ENCODE measurements around the gene NAT8L.

Gene NAT8L

GRCh38 chr4:2080429-2081300 is 21.5 kb downstream of the NAT8L start:
- no peak overlapping the region for H3K4me3 ChIP-seq (ENCODE audit: low read length)
- no peaks in the 10 kb centered on the region for H3K36me3 ChIP-seq (ENCODE audit: control insufficient read depth, insufficient read depth, low read length, severe bottlenecking)
- DNase-seq (ENCODE audit: low read depth): no peak
- H3K9ac ChIP-seq (ENCODE audit: low read length): no peak overlapping the region
- H3K9me3 ChIP-seq (ENCODE audit: control insufficient read depth, low read length): no peaks in the 10 kb centered on the region
- no peaks in the 10 kb centered on the region for H3K27me3 ChIP-seq (replicated peaks; ENCODE audit: control insufficient read depth, insufficient read depth, low read length)
- H3K4me1 ChIP-seq (ENCODE audit: control insufficient read depth, insufficient read depth, low read length): no peaks in the 10 kb centered on the region

GRCh38 chr4:2081540-2081939 is 22.4 kb downstream of the NAT8L start:
- no peak overlapping the region for H3K9ac ChIP-seq (ENCODE audit: low read length)
- no peak for DNase-seq (ENCODE audit: low read depth)
- no peaks in the 10 kb centered on the region for H3K36me3 ChIP-seq (ENCODE audit: control insufficient read depth, insufficient read depth, low read length, severe bottlenecking)
- no peaks in the 10 kb centered on the region for H3K9me3 ChIP-seq (ENCODE audit: control insufficient read depth, low read length)
- H3K4me3 ChIP-seq (ENCODE audit: low read length): no peak overlapping the region
- no peaks in the 10 kb centered on the region for H3K4me1 ChIP-seq (ENCODE audit: control insufficient read depth, insufficient read depth, low read length)
- no peaks in the 10 kb centered on the region for H3K27me3 ChIP-seq (replicated peaks; ENCODE audit: control insufficient read depth, insufficient read depth, low read length)

- Histone ChIP-seq H3K4me1 (ENCODE audit: control insufficient read depth, insufficient read depth, low read length) (no peaks in the 10 kb centered on the region), H3K9me3 (ENCODE audit: control insufficient read depth, low read length) (no peaks in the 10 kb centered on the region), H3K36me3 (ENCODE audit: control insufficient read depth, insufficient read depth, low read length, severe bottlenecking) (no peaks in the 10 kb centered on the region), H3K9ac (ENCODE audit: low read length) (no peak overlapping the region), H3K27me3 (replicated peaks; ENCODE audit: control insufficient read depth, insufficient read depth, low read length) (no peaks in the 10 kb centered on the region), H3K4me3 (ENCODE audit: low read length) (no peak overlapping the region)
- no peak for DNase-seq (ENCODE audit: low read depth)
These were observed 23.0 kb downstream of the NAT8L start for GRCh38 chr4:2082118-2082517.

- no peaks in the 10 kb centered on the region for H3K36me3 ChIP-seq (ENCODE audit: control insufficient read depth, insufficient read depth, low read length, severe bottlenecking)
- no peak overlapping the region for H3K4me3 ChIP-seq (ENCODE audit: low read length)
- no peaks in the 10 kb centered on the region for H3K27me3 ChIP-seq (replicated peaks; ENCODE audit: control insufficient read depth, insufficient read depth, low read length)
- no peaks in the 10 kb centered on the region for H3K4me1 ChIP-seq (ENCODE audit: control insufficient read depth, insufficient read depth, low read length)
- H3K9me3 ChIP-seq (ENCODE audit: control insufficient read depth, low read length): no peaks in the 10 kb centered on the region
- no peak for DNase-seq (ENCODE audit: low read depth)
- no peak overlapping the region for H3K9ac ChIP-seq (ENCODE audit: low read length)
These were observed 23.5 kb downstream of the NAT8L start for GRCh38 chr4:2082627-2083026.

- H3K9ac ChIP-seq (ENCODE audit: low read length): no peak overlapping the region
- H3K9me3 ChIP-seq (ENCODE audit: control insufficient read depth, low read length): no peaks in the 10 kb centered on the region
- H3K27me3 ChIP-seq (replicated peaks; ENCODE audit: control insufficient read depth, insufficient read depth, low read length): no peaks in the 10 kb centered on the region
- DNase-seq (ENCODE audit: low read depth): no peak
- H3K4me3 ChIP-seq (ENCODE audit: low read length): no peak overlapping the region
- H3K36me3 ChIP-seq (ENCODE audit: control insufficient read depth, insufficient read depth, low read length, severe bottlenecking): no peaks in the 10 kb centered on the region
- no peaks in the 10 kb centered on the region for H3K4me1 ChIP-seq (ENCODE audit: control insufficient read depth, insufficient read depth, low read length)
These were observed 24.1 kb downstream of the NAT8L start for GRCh38 chr4:2083116-2083825.

- Histone ChIP-seq H3K4me1 (ENCODE audit: control insufficient read depth, insufficient read depth, low read length) (peaks cover 1% of the 10 kb centered on the region), H3K36me3 (ENCODE audit: control insufficient read depth, insufficient read depth, low read length, severe bottlenecking) (no peaks in the 10 kb centered on the region), H3K9me3 (ENCODE audit: control insufficient read depth, low read length) (no peaks in the 10 kb centered on the region), H3K9ac (ENCODE audit: low read length) (no peak overlapping the region), H3K27me3 (replicated peaks; ENCODE audit: control insufficient read depth, insufficient read depth, low read length) (no peaks in the 10 kb centered on the region), H3K4me3 (ENCODE audit: low read length) (no peak overlapping the region)
- no peak for DNase-seq (ENCODE audit: low read depth)
These were observed 24.7 kb downstream of the NAT8L start for GRCh38 chr4:2083826-2084160.

GRCh38 chr4:2084316-2084715 is 25.2 kb downstream of the NAT8L start:
- H3K4me3 ChIP-seq (ENCODE audit: low read length): no peak overlapping the region
- no peak for DNase-seq (ENCODE audit: low read depth)
- peaks cover 3% of the 10 kb centered on the region for H3K4me1 ChIP-seq (ENCODE audit: control insufficient read depth, insufficient read depth, low read length)
- H3K27me3 ChIP-seq (replicated peaks; ENCODE audit: control insufficient read depth, insufficient read depth, low read length): no peaks in the 10 kb centered on the region
- H3K9ac ChIP-seq (ENCODE audit: low read length): no peak overlapping the region
- no peaks in the 10 kb centered on the region for H3K9me3 ChIP-seq (ENCODE audit: control insufficient read depth, low read length)
- H3K36me3 ChIP-seq (ENCODE audit: control insufficient read depth, insufficient read depth, low read length, severe bottlenecking): no peaks in the 10 kb centered on the region

- no peak for DNase-seq (ENCODE audit: low read depth)
- no peaks in the 10 kb centered on the region for H3K36me3 ChIP-seq (ENCODE audit: control insufficient read depth, insufficient read depth, low read length, severe bottlenecking)
- no peaks in the 10 kb centered on the region for H3K9me3 ChIP-seq (ENCODE audit: control insufficient read depth, low read length)
- peaks cover 3% of the 10 kb centered on the region for H3K4me1 ChIP-seq (ENCODE audit: control insufficient read depth, insufficient read depth, low read length)
- H3K9ac ChIP-seq (ENCODE audit: low read length): no peak overlapping the region
- peaks cover 2% of the 10 kb centered on the region for H3K27me3 ChIP-seq (replicated peaks; ENCODE audit: control insufficient read depth, insufficient read depth, low read length)
- no peak overlapping the region for H3K4me3 ChIP-seq (ENCODE audit: low read length)
These were observed 26.4 kb downstream of the NAT8L start for GRCh38 chr4:2085496-2085901.

GRCh38 chr4:2087170-2087569 is 28.0 kb downstream of the NAT8L start:
- Histone ChIP-seq H3K9ac (ENCODE audit: low read length) (no peak overlapping the region), H3K27me3 (replicated peaks; ENCODE audit: control insufficient read depth, insufficient read depth, low read length) (peaks cover 5% of the 10 kb centered on the region), H3K4me1 (ENCODE audit: control insufficient read depth, insufficient read depth, low read length) (peaks cover 3% of the 10 kb centered on the region), H3K9me3 (ENCODE audit: control insufficient read depth, low read length) (no peaks in the 10 kb centered on the region), H3K4me3 (ENCODE audit: low read length) (no peak overlapping the region), H3K36me3 (ENCODE audit: control insufficient read depth, insufficient read depth, low read length, severe bottlenecking) (no peaks in the 10 kb centered on the region)
- DNase-seq (ENCODE audit: low read depth): no peak

- Histone ChIP-seq H3K9ac (ENCODE audit: low read length) (no peak overlapping the region), H3K4me1 (ENCODE audit: control insufficient read depth, insufficient read depth, low read length) (peaks cover 3% of the 10 kb centered on the region), H3K9me3 (ENCODE audit: control insufficient read depth, low read length) (no peaks in the 10 kb centered on the region), H3K36me3 (ENCODE audit: control insufficient read depth, insufficient read depth, low read length, severe bottlenecking) (no peaks in the 10 kb centered on the region), H3K4me3 (ENCODE audit: low read length) (no peak overlapping the region), H3K27me3 (replicated peaks; ENCODE audit: control insufficient read depth, insufficient read depth, low read length) (peaks cover 5% of the 10 kb centered on the region)
- DNase-seq (ENCODE audit: low read depth): no peak
These were observed 30.1 kb downstream of the NAT8L start for GRCh38 chr4:2089222-2089621.

GRCh38 chr4:2090642-2091041 is 31.5 kb downstream of the NAT8L start:
- Histone ChIP-seq H3K4me3 (ENCODE audit: low read length) (no peak overlapping the region), H3K4me1 (ENCODE audit: control insufficient read depth, insufficient read depth, low read length) (peaks cover 3% of the 10 kb centered on the region), H3K9ac (ENCODE audit: low read length) (no peak overlapping the region), H3K27me3 (replicated peaks; ENCODE audit: control insufficient read depth, insufficient read depth, low read length) (peaks cover 5% of the 10 kb centered on the region), H3K36me3 (ENCODE audit: control insufficient read depth, insufficient read depth, low read length, severe bottlenecking) (no peaks in the 10 kb centered on the region), H3K9me3 (ENCODE audit: control insufficient read depth, low read length) (no peaks in the 10 kb centered on the region)
- DNase-seq (ENCODE audit: low read depth): no peak
